Activated effector memory CD4-positive, alpha-beta T cell treated with Interleukin-2 at 50 U/mL for 16 hours (primary cell): ENCODE data around the gene RTN3.
A peak's percentile ranks its signal among the peaks of the same experiment; 100 is the strongest.
"Not testable (repeated sequence)": the region's sequence is repeated elsewhere in the genome, so short reads cannot be mapped to it uniquely, and the experiment has no call there.

Experiments used
- DNase-seq: peaks from one replicate; pipeline ENCODE4 v3.0.0-alpha.2; 2020

The RTN3 gene

GRCh38 chr11:63683133-63683991, 2.1 kb downstream of the RTN3 start:
- DNase-seq, result no peak

GRCh38 chr11:63685158-63685721, 3.9 kb downstream of the RTN3 start:
- DNase-seq, result not testable (repeated sequence)

GRCh38 chr11:63686926-63687325, 5.6 kb downstream of the RTN3 start:
- DNase-seq, result no peak

GRCh38 chr11:63687845-63688244, 6.5 kb downstream of the RTN3 start:
- no peak for DNase-seq

- DNase-seq, result no peak
Measured at GRCh38 chr11:63694596-63694995, 13.3 kb downstream of the RTN3 start.

- no peak for DNase-seq
Measured at GRCh38 chr11:63698976-63699733, 17.9 kb downstream of the RTN3 start.

GRCh38 chr11:63699896-63700295, 18.6 kb downstream of the RTN3 start:
- DNase-seq, result no peak

DNA sequence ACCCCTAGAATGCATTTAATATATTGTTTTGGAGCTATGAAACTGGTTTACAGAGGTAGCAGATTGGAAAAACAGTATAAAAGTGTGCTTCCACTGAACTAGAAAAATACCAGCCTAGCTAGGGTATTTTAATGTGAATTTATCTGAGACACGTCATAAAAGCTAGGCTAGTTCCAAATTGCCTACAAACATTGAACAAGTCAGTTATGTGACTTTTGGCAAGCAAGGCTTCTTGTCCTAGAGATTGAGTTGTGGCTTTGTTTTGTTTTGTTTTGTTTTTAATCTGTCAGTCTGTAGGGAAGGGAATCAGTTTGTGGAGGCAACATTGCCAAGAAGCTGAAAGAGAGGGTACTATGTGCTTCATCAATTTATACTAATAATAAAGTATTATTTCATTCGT, 24.2 kb downstream of the RTN3 start:
- no peak for DNase-seq

- DNase-seq, result no peak
Measured at GRCh38 chr11:63708764-63709163, 27.5 kb downstream of the RTN3 start.

DNA sequence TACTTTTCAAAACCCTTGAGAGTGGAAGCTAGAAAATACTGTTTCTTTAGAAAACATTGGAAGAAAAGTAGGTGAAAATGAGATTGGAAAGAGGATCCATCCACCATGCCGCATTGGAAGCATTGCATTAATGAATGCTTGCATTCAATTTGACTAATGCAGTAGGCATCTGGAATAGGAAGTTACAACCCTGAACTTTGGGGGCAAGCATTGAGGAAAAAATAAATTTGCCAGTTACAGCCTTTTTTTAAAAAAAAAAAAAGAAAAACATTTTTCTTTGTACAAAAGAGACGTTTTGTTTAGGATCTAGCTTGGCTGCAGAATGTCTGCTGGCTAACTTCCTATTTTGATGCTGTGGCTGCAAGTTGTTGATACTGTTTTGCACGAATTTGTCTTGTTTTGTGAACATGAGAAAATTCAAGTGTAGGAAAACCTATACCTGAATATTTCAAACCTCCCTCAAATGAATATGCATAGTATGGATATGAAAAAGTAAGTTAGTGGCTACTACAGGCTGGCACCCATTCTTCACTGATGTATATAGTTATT, 28.1 kb downstream of the RTN3 start:
- DNase-seq, result no peak

DNA sequence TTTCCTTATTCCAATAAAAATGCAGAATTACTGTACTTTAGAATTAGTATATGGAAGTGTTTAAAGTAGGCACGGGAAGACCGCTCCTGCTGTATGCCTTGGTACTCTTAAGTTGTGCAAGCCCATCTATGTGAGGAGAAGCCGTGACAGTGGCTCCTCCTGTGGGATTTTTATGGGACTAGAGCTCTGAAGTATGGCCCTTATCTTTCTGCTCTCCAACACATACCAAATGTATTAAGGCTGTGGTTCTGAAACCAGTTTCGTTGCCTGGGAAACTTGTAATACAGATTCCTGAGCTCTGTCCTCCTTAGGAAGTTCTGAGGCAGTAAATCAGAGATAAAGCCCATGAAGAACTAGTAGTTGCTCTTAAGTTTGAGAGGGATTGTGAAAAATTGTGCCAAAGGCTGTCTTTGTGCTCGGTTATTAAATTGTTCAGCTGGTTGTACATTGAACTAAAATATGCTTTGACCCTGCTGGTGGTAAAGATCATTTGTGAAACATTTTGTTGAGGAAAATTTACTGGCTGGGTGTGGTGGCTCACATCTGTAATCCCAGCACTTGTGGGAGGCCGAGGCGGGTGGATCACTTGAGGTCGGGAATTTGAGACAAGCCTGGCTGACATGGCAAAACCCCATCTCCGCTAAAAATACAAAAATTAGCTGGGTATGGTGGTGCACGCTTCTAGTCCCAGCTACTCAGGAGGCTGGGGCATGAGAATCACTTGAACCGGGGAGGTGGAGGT, 29.3 kb downstream of the RTN3 start:
- no peak for DNase-seq

DNA sequence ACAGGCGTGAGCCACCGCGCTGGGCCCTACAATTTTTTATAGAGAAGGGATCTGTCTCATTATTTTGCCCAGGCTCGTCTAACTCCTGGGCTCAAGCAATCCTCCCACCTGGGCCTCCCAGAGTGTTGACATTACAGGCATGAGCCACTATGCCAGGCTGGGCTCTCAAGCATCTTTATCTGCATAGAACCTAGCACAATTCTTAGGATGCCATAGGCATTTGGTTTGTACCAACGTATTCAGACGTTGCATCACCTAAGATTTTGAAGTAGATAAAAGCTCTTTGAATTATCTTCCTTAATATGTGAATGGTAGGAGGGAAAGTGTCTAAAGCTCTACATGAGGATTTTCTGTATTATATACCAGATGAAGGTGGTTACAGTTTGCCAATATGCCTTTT, 30.5 kb downstream of the RTN3 start:
- DNase-seq, result no peak

GRCh38 chr11:63713766-63714165, 32.5 kb downstream of the RTN3 start:
- no peak for DNase-seq

DNA sequence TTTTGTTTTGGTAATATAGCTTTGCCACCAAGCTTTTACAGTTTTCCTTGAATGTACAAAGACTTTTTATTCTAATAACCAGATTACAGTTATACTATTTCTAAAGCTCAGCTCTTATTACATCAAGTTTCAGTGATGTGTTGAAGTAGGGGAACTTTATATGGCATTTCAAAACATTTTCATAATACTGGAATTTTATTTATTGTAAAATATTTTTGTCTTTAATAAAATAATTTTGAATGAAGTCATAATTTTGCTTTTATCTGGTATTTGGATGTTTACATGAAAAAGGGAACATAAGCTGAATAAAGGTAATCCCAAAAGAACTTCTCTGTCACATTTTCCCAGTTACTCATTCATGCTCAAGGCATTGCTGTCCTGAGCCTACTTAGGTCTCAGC, 34.7 kb downstream of the RTN3 start:
- DNase-seq, result no peak

GRCh38 chr11:63719001-63719400, 37.7 kb downstream of the RTN3 start:
- DNase-seq, result no peak

GRCh38 chr11:63719987-63720386, 38.7 kb downstream of the RTN3 start:
- no peak for DNase-seq

DNA sequence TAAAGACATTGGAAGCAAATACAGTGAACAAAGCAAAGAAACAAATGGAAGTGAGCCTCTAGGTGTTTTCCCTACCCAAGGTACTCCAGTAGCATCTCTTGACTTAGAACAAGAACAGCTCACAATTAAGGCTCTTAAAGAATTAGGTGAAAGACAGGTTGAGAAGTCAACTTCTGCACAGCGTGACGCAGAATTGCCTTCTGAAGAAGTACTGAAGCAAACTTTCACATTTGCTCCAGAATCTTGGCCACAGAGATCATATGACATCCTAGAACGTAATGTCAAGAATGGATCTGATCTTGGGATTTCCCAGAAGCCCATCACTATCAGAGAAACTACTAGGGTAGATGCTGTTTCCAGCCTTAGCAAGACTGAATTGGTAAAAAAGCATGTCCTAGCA, 39.3 kb downstream of the RTN3 start:
- no peak for DNase-seq

DNA sequence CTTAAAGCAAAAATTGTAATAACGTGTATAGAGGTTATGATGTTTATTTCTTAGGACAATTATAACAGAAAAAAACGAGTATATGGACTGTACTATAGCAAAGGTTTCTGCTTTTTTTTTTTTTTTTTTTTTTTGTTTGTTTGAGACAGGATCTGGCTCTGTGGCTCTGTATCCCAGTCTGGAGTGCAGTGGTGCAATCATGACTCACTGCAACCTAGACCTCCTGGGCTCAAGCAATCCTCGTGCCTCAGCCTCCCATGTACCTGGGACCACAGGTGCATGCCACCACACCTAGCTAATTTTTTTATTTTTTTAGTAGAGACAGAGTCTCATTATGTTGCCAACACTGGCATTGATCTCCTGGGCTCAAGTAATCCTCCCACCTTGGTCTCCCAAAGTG, 48.0 kb downstream of the RTN3 start:
- DNase-seq, result no peak

- DNase-seq, result no peak
Measured at GRCh38 chr11:63736864-63737263, 55.6 kb downstream of the RTN3 start.

DNA sequence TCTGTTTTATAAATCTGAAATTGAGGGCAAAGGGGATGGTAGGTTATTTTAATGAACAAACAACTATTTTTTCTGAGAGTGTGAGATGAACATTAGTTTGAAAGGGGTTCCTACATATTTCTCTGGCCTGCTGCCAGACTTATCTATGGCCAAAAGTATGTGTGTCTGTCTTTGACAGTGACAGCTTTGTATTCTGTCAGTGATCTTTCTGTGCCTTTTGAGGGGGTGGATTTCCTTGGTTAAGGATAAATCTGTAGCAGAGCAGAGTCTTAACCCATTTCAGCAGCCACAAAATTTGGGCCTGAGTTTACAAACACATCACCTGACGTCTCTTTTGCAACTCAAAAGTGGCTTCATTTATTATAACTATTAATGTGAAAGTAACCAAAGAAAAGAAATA, 56.4 kb downstream of the RTN3 start:
- DNase-seq, result no peak

GRCh38 chr11:63738720-63739360, 57.5 kb downstream of the RTN3 start:
- DNase-seq, result peak; percentile 37
